22Rv1 (cell line): ENCODE results near the gene CD19.

Experiments
- CTCF ChIP-seq: fragments of 450-650 bp; IDR thresholded peaks from 2 replicates; pipeline ENCODE4 v1.5.1; 2017; ENCODE audit warnings: mild to moderate bottlenecking
- ZFX ChIP-seq: fragments of 450-650 bp; IDR thresholded peaks from 2 replicates; pipeline ENCODE4 v1.6.1; 2017; ENCODE audit warnings: antibody characterized with exemption, borderline replicate concordance

- no peak for TF ChIP-seq CTCF
- TF ChIP-seq ZFX, result no peak
Measured at GRCh38 chr16:28923652-28924398, 7.9 kb upstream of the CD19 start.
